Sigmoid colon (tissue), 7 donors: ENCODE data around the gene YTHDF1. TPM values are rescaled to one million over a fixed set of nuclear protein-coding genes. Genes with fewer than 3 reads are reported as not detected.

Source experiments
- DNase-seq: peaks from one replicate; pipeline ENCODE4 v3.0.0-alpha.2; 2019
- H3K27ac ChIP-seq, 4 donors: fragments of 200-600 bp; sonication (generic); one replicate each; pipeline ENCODE4 v1.5.1; 2016 to 2019; ENCODE audit warnings: mild to moderate bottlenecking in 1 of 4
- H3K27me3 ChIP-seq, 3 donors: fragments of 200-600 bp; sonication (generic); one replicate each; pipeline ENCODE4 v1.5.1; 2019; ENCODE audit warnings: mild to moderate bottlenecking in 1 of 3
- H3K36me3 ChIP-seq, 4 donors: fragments of 200-600 bp; sonication (generic); one replicate each; pipeline ENCODE4 v1.5.1; 2016 to 2019
- H3K4me1 ChIP-seq, 4 donors: fragments of 200-600 bp; sonication (generic); one replicate each; pipeline ENCODE4 v1.5.1; 2017 to 2019
- H3K4me3 ChIP-seq, 4 donors: fragments of 200-600 bp; sonication (generic); one replicate each; pipeline ENCODE4 v1.5.1; 2017 to 2019; ENCODE audit warnings: mild to moderate bottlenecking in 2 of 4, moderate library complexity in 1 of 4
- H3K9me3 ChIP-seq, 4 donors: fragments of 200-600 bp in 3 of 4; sonication (generic) in 3 of 4; one replicate each; pipeline versions ENCODE4 v1.5.1 to v1.6.1; 2013 to 2019
- CTCF ChIP-seq, 4 experiments: fragments of 450-650 bp in 3 of 4; fragments of 200-600 bp in 1 of 4; IDR thresholded peaks; one replicate each; pipeline ENCODE4 v1.5.1; 2016 to 2019; ENCODE audit warnings: antibody characterized with exemption in 4 of 4, mild to moderate bottlenecking in 3 of 4, moderate library complexity in 2 of 4
- EP300 ChIP-seq, 4 donors: sonication (generic); formaldehyde crosslinking; IDR thresholded peaks; one replicate each; pipeline ENCODE4 v1.6.1; 2017; ENCODE audit warnings: antibody characterized with exemption in 4 of 4
- POLR2A ChIP-seq, 2 donors: fragments of 450-650 bp; IDR thresholded peaks; one replicate each; pipeline ENCODE4 v1.6.1; 2016; ENCODE audit warnings: antibody characterized with exemption in 2 of 2, mild to moderate bottlenecking in 2 of 2, moderate library complexity in 2 of 2
- POLR2AphosphoS5 ChIP-seq, 4 donors: sonication (generic); formaldehyde crosslinking; IDR thresholded peaks; one replicate each; pipeline ENCODE4 v1.6.1; 2017; ENCODE audit warnings: antibody characterized with exemption in 4 of 4
- WGBS, 2 donors: extraction: QIAGEN DNeasy Blood & Tissue Kit; methylation state at CpG; one replicate each; pipeline ENCODE4 v1.1.7; 2013; 5-methylcytosine and 5-hydroxymethylcytosine counted together
- intact Hi-C: fragments of 100-400 bp; cut with DNase I; formaldehyde crosslinking; loops from one replicate; pipeline ENCODE4 v1.15.1; 2023
- polyA plus RNA-seq, 3 donors: library from polyadenylated mRNA; stranded (reverse); fragments of 200-250 nt; gene quantifications; one replicate each; pipeline ENCODE4 v1.2.3, GENCODE V29; 2013
- total RNA-seq, 4 donors: library from RNA; depleted of rRNA; stranded (reverse); fragments of >200 nt; gene quantifications; one replicate each; pipeline ENCODE4 v1.1.0, GENCODE V29; 2016
- donor health status: healthy with polysubstance abuse.
- donor health status: Bipolar disorder and iron deficiency.
- donor health status: healthy.

YTHDF1 gene
- total and polyA plus RNA-seq, 7 donors, result 15.3 to 25.0 (median 22.4) TPM

DNA sequence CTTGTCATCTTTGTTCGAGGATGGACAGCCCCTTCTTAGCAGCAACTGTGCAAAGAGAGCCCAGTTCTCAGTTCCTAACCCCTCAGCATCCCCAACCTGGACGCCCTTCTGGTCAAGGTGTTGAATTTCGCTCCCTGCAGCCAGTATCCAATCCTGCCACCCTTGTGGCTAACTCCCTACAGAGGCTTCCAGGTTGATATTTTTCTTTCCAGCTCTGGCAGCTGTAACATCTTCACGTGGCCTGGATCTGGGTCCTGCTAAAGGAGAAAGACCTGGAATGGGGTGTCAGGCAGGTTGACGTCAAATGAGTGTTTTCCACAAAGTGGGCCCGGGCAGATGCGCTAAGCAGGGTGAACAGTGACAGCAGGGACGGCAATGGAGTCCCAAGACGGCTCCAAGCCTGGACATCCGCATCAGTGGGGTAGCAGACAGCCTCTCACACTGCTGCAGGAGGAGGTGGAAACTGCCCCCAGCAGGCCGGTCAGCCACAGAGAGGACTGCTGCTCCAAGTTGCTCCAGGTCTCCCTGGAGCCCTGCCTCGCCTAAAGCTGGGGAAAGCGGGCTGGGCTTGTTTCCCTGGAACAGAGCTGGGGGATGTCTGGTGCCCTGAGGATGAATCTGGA lies 1.0 kb upstream of the YTHDF1 start:
- H3K27me3 ChIP-seq, result no peaks in the 10 kb centered on the region
- intact Hi-C loops, result loop anchor here (2.0 to 10.0 kb wide), 6 partner anchors 56 to 812 kb away; partner anchors contain the start of genes ARFGAP1, CABLES2, SAMD10 and SLC17A9
- no peak for TF ChIP-seq POLR2A (IDR thresholded peaks at IDR 0.05)
- TF ChIP-seq CTCF (IDR thresholded peaks at IDR 0.05), result no peak
- no peak for TF ChIP-seq EP300 (IDR thresholded peaks at IDR 0.05)
- TF ChIP-seq POLR2AphosphoS5 (IDR thresholded peaks at IDR 0.05), result no peak

DNA sequence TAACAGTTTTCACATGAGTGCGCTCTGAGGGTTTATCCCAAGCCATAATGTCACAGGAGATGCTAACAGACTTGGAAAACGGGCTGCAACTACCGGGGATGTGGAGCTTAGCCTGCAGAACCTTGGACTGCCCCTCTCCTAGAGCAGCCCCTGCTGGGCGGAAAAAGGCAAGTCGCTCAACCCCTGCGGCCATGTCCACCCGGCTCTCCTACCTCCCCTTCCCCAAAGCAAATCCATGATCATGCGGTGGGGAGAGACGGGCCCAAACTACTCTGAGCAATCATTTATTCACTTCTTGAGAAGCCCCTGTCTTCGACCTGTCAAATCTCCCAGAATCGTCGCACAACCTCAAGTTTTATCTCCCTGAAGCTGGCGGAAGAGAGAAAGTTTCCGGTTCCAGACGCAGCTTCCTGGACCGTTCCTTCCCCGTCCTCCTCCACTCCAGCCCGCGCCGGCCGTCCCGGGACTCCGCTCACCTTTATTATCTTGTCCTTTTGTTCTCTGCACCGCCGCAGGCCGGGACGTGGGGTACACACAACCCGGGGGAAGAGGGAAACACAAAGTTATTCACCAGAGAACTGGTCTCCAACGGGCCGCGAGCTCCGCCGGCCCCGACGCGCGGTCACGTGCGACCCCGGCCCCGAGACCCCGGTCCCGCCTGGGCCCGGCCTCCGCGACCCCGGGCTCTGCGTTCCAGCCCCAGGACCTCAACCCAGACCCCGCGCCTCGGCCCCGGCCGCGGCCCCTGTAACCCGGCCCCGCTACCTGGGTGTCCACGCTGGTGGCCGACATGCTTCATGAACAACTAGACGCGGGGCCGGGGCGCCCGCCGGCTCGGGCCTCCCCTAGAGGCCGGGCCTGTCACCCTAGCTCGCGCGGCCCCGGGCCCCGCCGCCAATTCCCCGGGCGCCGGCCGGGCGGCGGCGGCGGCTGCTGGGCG lies 560 bp downstream of the YTHDF1 start:
- Histone ChIP-seq H3K4me1 (peaks cover 0 to 50% (median 48%) of the 10 kb centered on the region in 4 donors), H3K36me3 (peaks cover 13 to 42% (median 19%) of the 10 kb centered on the region in 4 donors), H3K27ac (peak overlapping the region; percentile 78 to 84 (median 82)), H3K9me3 (no peaks in the 10 kb centered on the region), H3K4me3 (peak overlapping the region; percentile 65 to 94 (median 92)), H3K27me3 (no peaks in the 10 kb centered on the region)
- 2 to 3% methylated on average over 81 of the region's 81 CpGs for WGBS, 2 donors
- intact Hi-C loops, result loop anchor here (2.0 to 10.0 kb wide), 6 partner anchors 57 to 811 kb away; partner anchors contain the start of genes ARFGAP1, CABLES2, SAMD10 and SLC17A9
- TF ChIP-seq EP300 (IDR thresholded peaks at IDR 0.05) (no peak), CTCF (IDR thresholded peaks at IDR 0.05) (no peak), POLR2A (IDR thresholded peaks at IDR 0.05) (no peak), POLR2AphosphoS5 (IDR thresholded peaks at IDR 0.05) (no peak)
- no peak for DNase-seq

More for the DNA sequence above, 1.0 kb upstream of the YTHDF1 start:
- Histone ChIP-seq H3K4me3 (peak overlapping the region; percentile 65 to 94 (median 92)), H3K27ac (peak overlapping the region; percentile 78 to 84 (median 82)), H3K9me3 (no peaks in the 10 kb centered on the region), H3K36me3 (peaks cover 13 to 27% (median 15%) of the 10 kb centered on the region in 4 donors), H3K4me1 (peaks cover 0 to 42% (median 36%) of the 10 kb centered on the region in 4 donors)
- no peak for DNase-seq
- 82 to 86% methylated on average over 13 of the region's 13 CpGs for WGBS, 2 donors

DNA sequence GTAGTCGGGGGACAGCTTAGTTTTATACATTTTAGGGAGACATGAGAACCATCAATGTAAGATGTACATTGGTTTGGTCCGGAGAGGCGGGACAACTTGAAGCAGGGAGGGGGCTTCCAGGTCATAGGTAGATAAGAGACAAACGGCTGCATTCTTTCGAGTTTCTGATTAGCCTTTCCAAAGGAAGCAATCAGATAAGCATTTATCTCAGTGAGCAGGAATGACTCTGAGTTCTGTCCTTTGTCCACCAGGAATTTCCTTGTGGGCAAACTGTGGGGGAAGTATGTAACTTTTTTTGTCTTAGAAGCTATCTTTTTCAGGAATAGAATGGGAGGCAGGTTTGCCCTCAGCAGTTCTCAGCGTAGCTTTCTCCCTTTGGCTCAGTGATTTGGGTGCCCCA lies 1.4 kb downstream of the YTHDF1 start:
- Histone ChIP-seq H3K4me1 (peaks cover 0 to 50% (median 48%) of the 10 kb centered on the region in 4 donors), H3K36me3 (peaks cover 13 to 51% (median 22%) of the 10 kb centered on the region in 4 donors), H3K27ac (no peak overlapping the region), H3K4me3 (peak overlapping the region in 2 of 4 donors; percentile 94), H3K27me3 (no peaks in the 10 kb centered on the region), H3K9me3 (no peaks in the 10 kb centered on the region)
- WGBS, 2 donors, result 66 to 81% methylated on average over 6 of the region's 6 CpGs
- no peak for DNase-seq
- intact Hi-C loops, result loop anchor here (10.0 kb wide), 3 partner anchors 260 to 810 kb away; partner anchors contain the start of genes CABLES2, SAMD10 and SLC17A9
- TF ChIP-seq EP300 (IDR thresholded peaks at IDR 0.05), result no peak
- TF ChIP-seq POLR2AphosphoS5 (IDR thresholded peaks at IDR 0.05), result no peak
- TF ChIP-seq POLR2A (IDR thresholded peaks at IDR 0.05), result no peak
- TF ChIP-seq CTCF (IDR thresholded peaks at IDR 0.05), result no peak

- intact Hi-C loops, result loop anchor here (10.0 kb wide), 3 partner anchors 258 to 808 kb away; partner anchors contain the start of genes CABLES2, SAMD10 and SLC17A9
- Histone ChIP-seq H3K27ac (no peak overlapping the region), H3K9me3 (no peaks in the 10 kb centered on the region), H3K4me1 (peaks cover 0 to 50% (median 48%) of the 10 kb centered on the region in 4 donors), H3K36me3 (peaks cover 13 to 66% (median 34%) of the 10 kb centered on the region in 4 donors), H3K4me3 (no peak overlapping the region), H3K27me3 (no peaks in the 10 kb centered on the region)
- WGBS, 2 donors, result 84 to 91% methylated on average over 5 of the region's 5 CpGs
- TF ChIP-seq CTCF (IDR thresholded peaks at IDR 0.05), result no peak
- TF ChIP-seq POLR2AphosphoS5 (IDR thresholded peaks at IDR 0.05), result no peak
- no peak for TF ChIP-seq POLR2A (IDR thresholded peaks at IDR 0.05)
- DNase-seq, result no peak
Measured at GRCh38 chr20:63212792-63213191, 3.1 kb downstream of the YTHDF1 start.
